HG03432 (cell line): ENCODE measurements around the gene FRS2.

Experiments used
- ATAC-seq: cut with Tn5 transposase; IDR thresholded peaks from one replicate; pipeline ENCODE4 v1.9.1; 2021; ENCODE audit warnings: mild to moderate bottlenecking, moderate library complexity; ENCODE audit not compliant: unreplicated experiment

The FRS2 gene

DNA sequence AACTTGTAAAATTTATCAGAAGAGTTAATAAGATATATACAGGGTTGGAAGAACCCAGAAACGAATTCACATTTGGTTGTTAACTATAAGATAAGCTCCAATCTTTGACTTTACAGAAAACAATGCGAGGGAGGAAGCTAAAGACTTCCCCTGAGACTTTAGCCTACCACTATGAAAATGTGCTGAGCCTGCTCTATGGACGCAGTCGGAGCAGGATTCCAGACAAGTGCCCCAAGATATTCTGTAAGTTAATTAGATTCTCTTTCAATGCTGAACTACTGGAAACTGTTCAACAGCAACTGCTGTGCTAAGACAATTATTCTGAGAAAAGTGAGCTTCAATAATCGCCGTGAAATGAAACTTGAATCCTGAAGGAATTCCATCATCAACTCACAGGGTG, 148.9 kb downstream of the FRS2 start:
- ATAC-seq = no peak

GRCh38 chr12:69620077-69620476, 149.9 kb downstream of the FRS2 start:
- ATAC-seq = no peak

DNA sequence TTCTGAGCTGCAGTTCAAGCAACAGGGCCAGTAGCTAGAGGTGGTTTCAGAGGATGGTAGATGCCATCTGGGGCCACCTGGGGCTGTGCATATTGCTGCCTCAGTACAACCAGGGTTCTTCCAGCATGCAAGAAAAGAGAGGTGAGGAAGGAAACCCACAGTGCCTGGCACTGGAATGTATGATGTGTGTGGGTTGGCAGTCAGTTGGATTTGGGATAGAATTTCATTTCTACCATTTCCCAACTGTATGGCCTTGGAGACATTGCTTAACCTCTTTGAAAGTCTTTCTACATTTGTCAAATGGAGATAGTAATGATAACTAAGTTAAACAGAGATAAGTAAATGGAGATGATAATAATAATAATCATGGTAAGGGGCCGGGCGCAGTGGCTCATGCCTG, 150.7 kb downstream of the FRS2 start:
- ATAC-seq = no peak

DNA sequence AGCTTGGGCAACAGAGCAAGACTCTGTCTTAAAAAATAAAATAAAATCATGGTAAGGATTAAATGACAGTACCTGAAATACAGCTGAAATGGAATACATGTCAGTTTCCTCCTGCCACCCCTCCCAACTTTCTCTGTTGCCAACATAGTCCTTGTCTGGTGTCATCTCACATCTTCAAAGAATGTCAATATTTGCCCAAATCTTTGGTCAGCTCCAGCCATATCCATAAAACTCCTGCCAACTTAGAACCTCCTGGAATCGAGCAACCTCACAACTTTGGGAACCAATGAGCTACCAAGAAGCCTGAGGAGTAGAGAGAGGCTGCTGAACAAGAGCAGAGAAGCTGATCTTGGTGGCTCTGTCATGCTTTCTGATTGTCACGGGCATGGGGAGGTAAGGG, 151.4 kb downstream of the FRS2 start:
- no peak for ATAC-seq

DNA sequence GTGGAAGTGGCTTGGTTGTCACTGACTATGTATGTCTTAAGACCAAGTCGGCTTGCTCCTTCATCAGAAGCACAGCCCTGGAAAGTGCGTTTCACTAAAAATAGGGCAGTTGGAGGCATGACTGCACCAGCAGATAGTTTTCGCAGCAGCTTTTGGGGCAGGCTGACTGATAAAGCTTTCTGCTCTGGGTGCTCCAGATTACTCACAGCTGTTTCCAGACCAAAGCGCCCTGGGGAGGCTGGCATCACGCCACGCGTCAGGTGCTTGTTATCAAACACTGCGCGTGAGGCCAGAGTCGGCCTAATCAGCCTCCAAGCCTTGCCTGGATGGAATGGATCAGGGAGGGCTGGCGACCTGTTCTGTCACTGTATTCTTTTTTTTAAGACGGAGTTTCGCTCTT, 153.8 kb downstream of the FRS2 start:
- no peak for ATAC-seq

- no peak for ATAC-seq
Observed at GRCh38 chr12:69627501-69627900, 157.3 kb downstream of the FRS2 start.
